GM23248 (cell line): ENCODE measurements around the gene MAN1C1.

ENCODE experiments used
- EZH2 ChIP-seq: fragments of 200-600 bp; sonication (generic); IDR thresholded peaks from 2 replicates; pipeline ENCODE4 v1.6.1; 2018; ENCODE audit warnings: antibody characterized with exemption, mild to moderate bottlenecking; ENCODE audit not compliant: insufficient read depth, poor library complexity, severe bottlenecking
- EZH2phosphoT487 ChIP-seq: fragments of 200-600 bp; sonication (generic); IDR thresholded peaks from 2 replicates; pipeline ENCODE4 v1.6.1; 2018; ENCODE audit warnings: antibody characterized with exemption, moderate library complexity, mild to moderate bottlenecking, low read depth; ENCODE audit not compliant: insufficient read depth

- no peak for TF ChIP-seq EZH2
- TF ChIP-seq EZH2phosphoT487, result no peak
Measured at GRCh38 chr1:25568090-25568833, 48.3 kb upstream of the MAN1C1 start.
